ACC112 (cell line): ENCODE results near the gene CENPQ.
A peak's percentile ranks its signal among the peaks of the same experiment; 100 is the strongest.

Source experiments
- H2AFZ ChIP-seq: fragments of 200-600 bp; sonication (generic); one replicate; pipeline ENCODE4 v1.6.0; 2017; ENCODE audit warnings: antibody characterized with exemption, low read length; ENCODE audit not compliant: unreplicated experiment
- H3K27ac ChIP-seq: fragments of 200-600 bp; sonication (generic); 2 replicates; pipeline ENCODE4 v1.5.1; 2014; ENCODE audit warnings: low read depth, mild to moderate bottlenecking, antibody characterized with exemption, low read length, moderate library complexity
- H3K27me3 ChIP-seq: fragments of 200-600 bp; sonication (generic); 2 replicates; pipeline ENCODE4 v1.6.1; 2014; ENCODE audit warnings: mild to moderate bottlenecking, antibody characterized with exemption, low read length, moderate library complexity, mixed read lengths; ENCODE audit not compliant: insufficient read depth
- H3K36me3 ChIP-seq: fragments of 200-600 bp; sonication (generic); 2 replicates; pipeline ENCODE4 v1.6.1; 2016; ENCODE audit warnings: mild to moderate bottlenecking, antibody characterized with exemption, low read length, moderate library complexity, mixed read lengths; ENCODE audit not compliant: insufficient read depth
- H3K4me1 ChIP-seq: fragments of 200-600 bp; sonication (generic); one replicate; pipeline ENCODE4 v1.6.1; 2016; ENCODE audit warnings: low read length, mixed read lengths; ENCODE audit not compliant: insufficient read depth, unreplicated experiment, control insufficient read depth
- H3K4me3 ChIP-seq: fragments of 200-600 bp; sonication (generic); 2 replicates; pipeline ENCODE4 v1.5.1; 2014; ENCODE audit warnings: mild to moderate bottlenecking, low read depth, low read length
- H3K79me2 ChIP-seq: fragments of 200-600 bp; sonication (generic); one replicate; pipeline ENCODE4 v1.6.0; 2016; ENCODE audit warnings: low read length; ENCODE audit not compliant: control insufficient read depth, unreplicated experiment, insufficient read depth

The CENPQ gene

DNA sequence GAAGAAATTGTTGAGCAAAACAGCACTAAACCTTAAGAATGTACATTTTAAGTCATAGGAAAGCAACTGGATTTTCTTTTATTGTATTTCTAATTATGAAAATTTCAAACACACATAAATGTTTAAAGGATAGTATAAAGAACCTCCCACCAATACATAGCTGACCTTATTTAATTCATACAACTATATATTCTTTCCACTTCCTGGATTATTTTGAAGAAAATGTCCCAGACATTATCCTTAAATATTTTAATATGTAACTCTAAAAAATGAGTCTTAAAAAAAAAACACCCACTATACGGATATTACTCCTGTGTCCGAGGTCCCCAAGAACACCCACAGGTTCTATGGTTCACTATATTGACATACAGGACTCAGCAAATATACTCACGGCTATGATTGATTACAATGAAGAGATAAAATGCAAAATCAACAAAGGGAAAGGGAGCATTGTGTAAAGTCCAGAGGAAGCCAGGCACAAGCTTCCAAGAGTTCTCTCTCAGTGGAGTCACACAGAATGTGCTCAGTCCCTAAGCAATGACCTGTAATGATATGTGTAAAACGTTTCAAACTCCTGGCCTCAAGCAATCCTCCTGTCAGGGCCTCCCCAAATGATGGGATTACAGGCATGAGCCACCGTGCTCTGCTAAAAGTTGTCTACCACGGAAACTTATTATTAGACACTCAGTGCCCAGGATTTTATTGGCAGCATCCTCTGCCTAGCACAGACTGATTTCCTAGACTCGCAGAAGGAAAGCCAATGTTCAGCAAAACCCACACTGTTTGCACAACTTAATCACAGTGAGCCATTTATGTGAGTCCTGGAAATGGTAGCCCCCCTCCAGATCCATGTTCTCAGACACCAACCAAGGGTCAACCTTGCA lies 59.8 kb downstream of the CENPQ start:
- Histone ChIP-seq H2AFZ (no peak overlapping the region), H3K4me1 (no peaks in the 10 kb centered on the region), H3K36me3 (no peaks in the 10 kb centered on the region), H3K27ac (no peak overlapping the region), H3K79me2 (no peaks in the 10 kb centered on the region), H3K4me3 (no peak overlapping the region), H3K27me3 (no peaks in the 10 kb centered on the region)

DNA sequence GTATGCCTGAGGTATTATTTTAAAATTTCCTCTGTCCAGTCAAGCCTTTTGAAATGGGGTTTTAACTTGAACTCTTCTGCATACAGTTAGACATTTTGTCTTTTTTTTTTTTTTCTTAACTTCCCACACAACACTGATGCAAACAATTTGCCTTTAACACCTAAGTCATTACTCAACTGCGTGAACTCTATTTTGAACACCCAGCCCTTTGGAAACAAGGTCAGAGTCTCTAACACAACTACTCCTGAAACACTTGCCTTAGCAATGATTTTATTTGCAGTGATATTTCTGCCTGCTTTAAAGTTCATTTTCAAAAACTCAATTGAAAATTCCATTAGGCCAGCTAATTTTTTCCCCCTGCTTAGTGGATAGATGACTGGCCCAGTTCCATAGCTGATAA lies 60.7 kb downstream of the CENPQ start:
- no peaks in the 10 kb centered on the region for H3K4me1 ChIP-seq
- H3K27me3 ChIP-seq = no peaks in the 10 kb centered on the region
- no peak overlapping the region for H3K4me3 ChIP-seq
- no peaks in the 10 kb centered on the region for H3K36me3 ChIP-seq
- H3K27ac ChIP-seq = no peak overlapping the region
- no peaks in the 10 kb centered on the region for H3K79me2 ChIP-seq
- H2AFZ ChIP-seq = no peak overlapping the region

DNA sequence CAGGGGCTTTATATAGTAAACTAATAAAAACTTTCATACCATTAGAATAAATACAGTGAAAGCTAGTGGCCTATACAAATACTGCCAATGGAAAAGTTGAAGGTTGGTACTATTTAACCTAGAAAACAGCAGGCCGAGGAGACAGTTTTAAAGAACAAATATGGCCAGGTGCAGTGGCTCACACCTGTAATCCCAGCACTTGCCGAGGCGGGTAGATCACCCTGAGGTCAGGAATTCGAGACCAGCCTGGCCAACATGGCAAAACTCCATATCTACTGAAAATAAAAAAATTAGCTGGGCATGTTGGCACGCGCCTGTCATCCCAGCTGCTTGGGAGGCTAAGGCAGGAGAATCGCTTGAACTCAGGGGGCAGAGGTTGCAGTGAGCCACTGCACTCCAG lies 61.4 kb downstream of the CENPQ start:
- H3K4me1 ChIP-seq = no peaks in the 10 kb centered on the region
- no peaks in the 10 kb centered on the region for H3K79me2 ChIP-seq
- no peaks in the 10 kb centered on the region for H3K36me3 ChIP-seq
- H3K27me3 ChIP-seq = no peaks in the 10 kb centered on the region
- no peak overlapping the region for H3K4me3 ChIP-seq
- H3K27ac ChIP-seq = no peak overlapping the region
- H2AFZ ChIP-seq = no peak overlapping the region

DNA sequence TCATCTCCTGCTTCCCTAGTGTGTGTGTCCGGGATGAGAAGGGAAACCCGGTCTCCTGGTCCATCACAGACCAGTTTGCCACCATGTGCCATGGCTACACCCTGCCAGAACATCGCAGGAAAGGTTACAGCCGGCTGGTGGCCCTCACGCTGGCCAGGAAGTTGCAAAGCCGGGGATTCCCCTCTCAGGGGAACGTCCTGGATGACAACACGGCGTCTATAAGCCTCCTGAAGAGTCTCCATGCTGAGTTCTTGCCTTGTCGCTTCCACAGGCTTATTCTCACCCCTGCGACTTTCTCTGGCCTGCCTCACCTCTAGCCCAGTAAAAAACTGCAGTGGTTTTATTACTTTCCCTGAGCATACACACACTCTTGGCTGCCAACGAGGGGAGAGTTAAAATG lies 63.4 kb downstream of the CENPQ start:
- H3K36me3 ChIP-seq = no peaks in the 10 kb centered on the region
- H3K27ac ChIP-seq = no peak overlapping the region
- no peaks in the 10 kb centered on the region for H3K27me3 ChIP-seq
- no peak overlapping the region for H3K4me3 ChIP-seq
- H2AFZ ChIP-seq = no peak overlapping the region
- H3K4me1 ChIP-seq = no peaks in the 10 kb centered on the region
- H3K79me2 ChIP-seq = no peaks in the 10 kb centered on the region

DNA sequence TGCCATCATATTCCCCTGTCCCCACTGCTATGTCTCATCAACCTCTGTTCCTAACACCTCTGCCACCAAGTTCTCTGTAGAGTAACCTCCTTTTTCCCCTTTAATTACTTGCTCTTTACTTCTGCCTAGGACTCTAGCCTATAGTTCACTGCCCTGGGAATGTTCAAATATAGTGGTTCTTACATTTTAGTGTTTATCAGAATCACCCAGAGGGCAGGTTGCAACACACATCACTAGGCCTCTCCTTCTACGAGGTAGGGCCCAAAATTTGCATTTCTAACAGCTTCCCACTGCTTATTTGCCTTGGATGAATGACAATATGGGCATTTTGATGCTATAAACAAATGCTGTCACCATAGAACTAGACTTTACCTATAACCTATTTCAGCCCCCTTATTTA lies 64.2 kb downstream of the CENPQ start:
- no peaks in the 10 kb centered on the region for H3K27me3 ChIP-seq

DNA sequence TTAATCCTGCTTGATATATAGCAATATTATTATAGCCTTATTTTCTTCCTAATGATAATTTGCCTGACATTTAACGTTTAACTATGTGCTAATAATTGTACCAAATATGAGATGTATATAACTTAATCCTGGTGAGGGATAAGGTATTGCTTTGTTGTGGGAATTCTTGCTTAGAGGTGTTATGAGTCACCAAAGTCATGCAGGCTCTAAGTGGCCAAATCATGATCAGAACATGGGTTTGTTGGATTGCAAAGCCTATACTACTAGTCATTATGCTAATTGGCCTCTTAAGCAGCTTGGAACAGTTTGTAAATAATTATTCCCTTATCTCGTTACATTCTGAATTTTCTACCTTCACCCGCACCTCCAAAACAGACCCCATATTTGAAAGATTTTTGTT lies 65.4 kb downstream of the CENPQ start:
- Histone ChIP-seq H3K79me2 (no peaks in the 10 kb centered on the region), H3K36me3 (no peaks in the 10 kb centered on the region), H2AFZ (no peak overlapping the region), H3K4me1 (no peaks in the 10 kb centered on the region), H3K27me3 (no peaks in the 10 kb centered on the region), H3K4me3 (no peak overlapping the region), H3K27ac (no peak overlapping the region)

More for the DNA sequence above, 64.2 kb downstream of the CENPQ start:
- no peaks in the 10 kb centered on the region for H3K36me3 ChIP-seq
- no peak overlapping the region for H3K4me3 ChIP-seq
- no peak overlapping the region for H3K27ac ChIP-seq
- H2AFZ ChIP-seq = no peak overlapping the region
- H3K79me2 ChIP-seq = no peaks in the 10 kb centered on the region
- no peaks in the 10 kb centered on the region for H3K4me1 ChIP-seq

DNA sequence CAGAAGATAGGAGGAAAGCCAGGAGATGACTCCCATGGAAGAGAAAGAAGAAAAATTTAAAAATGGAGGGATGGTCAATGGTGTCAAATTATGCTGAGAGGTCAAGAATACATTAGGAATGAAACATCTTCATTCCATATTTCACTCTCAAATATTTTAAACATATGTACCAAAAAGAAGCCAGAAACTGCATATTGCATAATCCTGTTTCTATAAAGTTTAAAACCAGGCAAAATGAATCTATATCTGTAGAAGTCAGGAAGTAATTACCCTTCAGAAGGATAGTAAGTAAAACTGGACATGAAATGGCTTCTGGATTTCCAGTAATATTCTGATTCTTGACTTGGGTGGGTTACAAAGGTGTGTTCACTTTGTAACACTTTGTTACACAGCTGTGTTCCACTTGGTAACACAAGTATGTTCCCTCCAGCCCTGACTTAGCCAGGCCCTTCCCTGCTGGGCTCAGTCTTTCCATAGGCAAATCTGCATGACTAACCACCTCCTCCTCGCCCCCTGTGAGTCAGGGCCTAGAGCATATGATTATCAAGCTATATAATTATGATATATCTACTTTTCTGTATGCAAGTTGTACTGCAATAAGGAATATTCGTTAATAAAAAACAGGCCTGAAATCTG lies 67.1 kb downstream of the CENPQ start:
- no peak overlapping the region for H2AFZ ChIP-seq
- H3K27me3 ChIP-seq = no peaks in the 10 kb centered on the region
- no peaks in the 10 kb centered on the region for H3K79me2 ChIP-seq
- no peaks in the 10 kb centered on the region for H3K4me1 ChIP-seq
- no peaks in the 10 kb centered on the region for H3K36me3 ChIP-seq
- no peak overlapping the region for H3K4me3 ChIP-seq
- no peak overlapping the region for H3K27ac ChIP-seq

DNA sequence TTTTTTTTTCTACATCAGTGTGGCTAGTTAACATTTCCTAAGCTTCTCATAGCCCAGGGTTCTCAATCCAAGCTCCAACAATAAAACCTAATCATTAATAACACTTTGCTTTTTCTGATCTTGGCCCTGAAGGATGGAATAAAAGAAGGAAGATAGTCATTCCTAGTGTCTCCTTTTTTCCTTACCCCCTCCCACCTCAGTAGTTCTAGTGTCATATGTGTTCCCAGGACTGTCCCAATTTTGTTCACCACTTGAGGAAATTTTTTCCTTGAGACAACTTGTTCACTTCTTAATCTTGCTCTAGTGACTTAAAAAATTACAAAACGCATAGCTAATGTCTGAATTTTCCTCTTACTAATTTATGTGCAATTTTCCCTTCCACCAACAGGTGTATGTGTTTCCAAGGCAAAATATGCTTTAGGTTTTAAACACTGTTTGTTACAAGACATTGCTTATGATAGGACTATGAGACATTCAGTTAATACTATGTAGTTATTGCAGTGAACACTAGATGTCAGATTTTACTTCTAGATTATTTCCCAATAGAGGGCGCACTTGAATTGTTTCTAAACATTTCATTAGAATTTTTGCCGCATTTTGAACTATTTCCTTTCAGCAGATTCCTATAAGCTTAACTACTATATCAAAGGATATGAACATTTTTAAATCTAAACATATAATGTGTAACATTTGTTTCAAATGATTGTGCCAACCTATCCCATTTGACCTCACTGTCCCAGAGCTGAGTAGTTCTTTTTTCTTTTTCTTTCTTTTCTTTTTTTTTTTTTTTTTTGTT lies 68.8 kb downstream of the CENPQ start:
- peak overlapping the region; percentile 91 for H2AFZ ChIP-seq
- H3K79me2 ChIP-seq = no peaks in the 10 kb centered on the region
- no peaks in the 10 kb centered on the region for H3K4me1 ChIP-seq
- no peak overlapping the region for H3K27ac ChIP-seq
- H3K36me3 ChIP-seq = no peaks in the 10 kb centered on the region
- H3K27me3 ChIP-seq = no peaks in the 10 kb centered on the region
- H3K4me3 ChIP-seq = peak overlapping the region; percentile 66

DNA sequence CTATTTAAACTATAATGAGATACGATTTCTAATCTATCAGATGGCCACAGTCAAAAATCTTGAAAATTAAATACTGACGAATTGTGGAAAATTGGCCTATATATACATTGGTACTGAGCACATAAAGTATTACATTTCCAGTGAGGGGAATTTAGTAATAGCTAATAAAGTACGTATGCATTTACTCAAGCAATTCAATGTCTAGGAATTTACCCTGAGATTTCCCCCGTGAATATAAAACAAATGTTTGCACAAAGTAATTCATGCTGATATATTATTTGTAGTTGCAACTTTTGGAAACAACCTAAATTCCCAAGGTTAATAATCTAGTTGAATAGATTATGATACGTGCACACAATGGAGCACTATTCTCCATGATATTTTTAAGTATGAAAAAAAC lies 72.6 kb downstream of the CENPQ start:
- Histone ChIP-seq H3K4me1 (peaks cover 3% of the 10 kb centered on the region), H3K4me3 (no peak overlapping the region), H3K27me3 (no peaks in the 10 kb centered on the region), H3K79me2 (no peaks in the 10 kb centered on the region), H2AFZ (no peak overlapping the region), H3K27ac (no peak overlapping the region), H3K36me3 (no peaks in the 10 kb centered on the region)

DNA sequence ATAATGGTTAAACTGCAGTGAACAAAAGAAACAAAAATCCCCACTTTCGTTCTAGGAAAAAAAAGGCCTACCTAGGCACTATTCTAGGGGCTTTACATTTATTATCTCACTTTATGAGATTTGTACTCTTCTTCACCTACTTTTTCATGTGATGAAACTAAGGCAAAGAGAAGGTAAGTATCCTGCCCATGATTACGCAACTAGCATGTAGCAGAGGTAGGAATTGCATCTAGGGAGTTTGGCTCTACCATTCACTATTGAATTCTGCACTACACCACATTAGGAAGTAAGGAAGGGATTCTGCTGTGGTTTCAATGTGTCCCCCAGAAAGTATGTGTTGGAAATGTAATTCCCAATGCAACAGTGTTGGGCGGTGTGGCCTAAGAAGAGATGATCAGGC lies 75.9 kb downstream of the CENPQ start:
- Histone ChIP-seq H3K27me3 (no peaks in the 10 kb centered on the region), H3K4me3 (no peak overlapping the region), H3K4me1 (peaks cover 14% of the 10 kb centered on the region), H3K79me2 (no peaks in the 10 kb centered on the region), H3K36me3 (no peaks in the 10 kb centered on the region), H3K27ac (no peak overlapping the region), H2AFZ (no peak overlapping the region)
